HepG2 (cell line): Measurements from ENCODE around the gene C2. TPM values are rescaled to one million over a fixed set of nuclear protein-coding genes. Genes with fewer than 3 reads are reported as not detected.

Experiments
- ETV6 ChIP-seq: sonication (generic); formaldehyde crosslinking; conservative IDR thresholded peaks from 2 replicates; pipeline ENCODE4 v1.4.0; 2020; ENCODE audit warnings: missing genetic modification reagents
- HNF4G ChIP-seq, 2 experiments: sonication (generic) in 1 of 2; formaldehyde crosslinking in 1 of 2; IDR thresholded peaks; 2 replicates each; pipeline versions ENCODE4 v1.4.0 to v1.6.1; 2011 to 2020; ENCODE audit warnings: borderline replicate concordance in 2 of 2, low read depth in 2 of 2, mild to moderate bottlenecking in 2 of 2, low read length in 1 of 2, missing genetic modification reagents in 1 of 2, moderate library complexity in 1 of 2
- HNRNPK ChIP-seq: fragments of 200-400 bp; formaldehyde crosslinking; IDR thresholded peaks from 2 replicates; pipeline ENCODE4 v1.6.1; 2018; ENCODE audit warnings: low read length, low read depth, moderate library complexity, mild to moderate bottlenecking; ENCODE audit not compliant: poor library complexity, severe bottlenecking
- HNRNPLL ChIP-seq: fragments of 200-400 bp; formaldehyde crosslinking; IDR thresholded peaks from 2 replicates; pipeline ENCODE4 v1.6.1; 2017; ENCODE audit warnings: mild to moderate bottlenecking, low read depth, low read length; ENCODE audit not compliant: poor library complexity, severe bottlenecking
- JUND ChIP-seq: sonication (generic); formaldehyde crosslinking; IDR thresholded peaks from 2 replicates; pipeline ENCODE4 v1.8.0; 2022; ENCODE audit warnings: mild to moderate bottlenecking, missing genetic modification reagents
- MLLT10 ChIP-seq: sonication (generic); formaldehyde crosslinking; IDR thresholded peaks from 2 replicates; pipeline ENCODE4 v1.4.0; 2020; ENCODE audit warnings: missing genetic modification reagents
- MXI1 ChIP-seq: IDR thresholded peaks from 3 replicates; pipeline ENCODE4 v1.6.1; 2012; ENCODE audit warnings: low read depth, low read length, inconsistent platforms, borderline replicate concordance
- ZNF331 ChIP-seq: sonication (generic); formaldehyde crosslinking; IDR thresholded peaks from 2 replicates; pipeline ENCODE4 v1.4.0; 2020; ENCODE audit warnings: missing genetic modification reagents
- ZNF33B ChIP-seq: sonication (generic); formaldehyde crosslinking; IDR thresholded peaks from 2 replicates; pipeline ENCODE4 v1.5.1; 2020; ENCODE audit warnings: mild to moderate bottlenecking, missing genetic modification reagents
- ZNF563 ChIP-seq: sonication (generic); formaldehyde crosslinking; IDR thresholded peaks from 2 replicates; pipeline ENCODE4 v1.8.0; 2022; ENCODE audit warnings: mild to moderate bottlenecking, moderate library complexity, missing genetic modification reagents
- polyA plus RNA-seq, 8 experiments: library from polyadenylated mRNA; depleted of rRNA in 3 of 8; stranded (reverse) in 7 of 8; unstranded in 1 of 8; fragments of >200 nt; fragmentation: Illumina TruSeq in 4 of 8; extraction: Trizol in 4 of 8; gene quantifications; 2 replicates each; pipeline versions ENCODE4 v1.2.1 to v1.2.3, GENCODE V29; 2011 to 2016; ENCODE audit warnings: low read depth in 4 of 8, missing spikeins in 1 of 8, mixed read lengths in 1 of 8; ENCODE audit not compliant: insufficient read depth in 1 of 8
- total RNA-seq, 5 experiments: library from RNA; depleted of rRNA; stranded (reverse); fragments of >200 nt; fragmentation: Illumina TruSeq; extraction: Trizol; gene quantifications; 2 replicates each; pipeline ENCODE4 v1.2.3, GENCODE V29; 2016; ENCODE audit warnings: low read depth in 1 of 5
- TF ChIP-seq, protein P1 (sequence below): sonication (generic); formaldehyde crosslinking; IDR thresholded peaks from 2 replicates; pipeline ENCODE4 v1.4.0; 2020; ENCODE audit warnings: mild to moderate bottlenecking, missing genetic modification reagents, borderline replicate concordance
- TF ChIP-seq, protein P2 (sequence below): sonication (generic); formaldehyde crosslinking; IDR thresholded peaks from 2 replicates; pipeline ENCODE4 v1.5.0; 2020; ENCODE audit warnings: mild to moderate bottlenecking, missing genetic modification reagents
- TF ChIP-seq, protein P3 (sequence below): sonication (generic); formaldehyde crosslinking; IDR thresholded peaks from 2 replicates; pipeline ENCODE4 v1.8.0; 2022; ENCODE audit warnings: missing genetic modification reagents, mild to moderate bottlenecking, moderate library complexity, borderline replicate concordance

The C2 gene
- total and polyA plus RNA-seq, 2 of the 13 experiments (the other 11 are each of a cell fraction or from before 2014, with no cell fraction given), result 165 to 307 TPM

DNA sequence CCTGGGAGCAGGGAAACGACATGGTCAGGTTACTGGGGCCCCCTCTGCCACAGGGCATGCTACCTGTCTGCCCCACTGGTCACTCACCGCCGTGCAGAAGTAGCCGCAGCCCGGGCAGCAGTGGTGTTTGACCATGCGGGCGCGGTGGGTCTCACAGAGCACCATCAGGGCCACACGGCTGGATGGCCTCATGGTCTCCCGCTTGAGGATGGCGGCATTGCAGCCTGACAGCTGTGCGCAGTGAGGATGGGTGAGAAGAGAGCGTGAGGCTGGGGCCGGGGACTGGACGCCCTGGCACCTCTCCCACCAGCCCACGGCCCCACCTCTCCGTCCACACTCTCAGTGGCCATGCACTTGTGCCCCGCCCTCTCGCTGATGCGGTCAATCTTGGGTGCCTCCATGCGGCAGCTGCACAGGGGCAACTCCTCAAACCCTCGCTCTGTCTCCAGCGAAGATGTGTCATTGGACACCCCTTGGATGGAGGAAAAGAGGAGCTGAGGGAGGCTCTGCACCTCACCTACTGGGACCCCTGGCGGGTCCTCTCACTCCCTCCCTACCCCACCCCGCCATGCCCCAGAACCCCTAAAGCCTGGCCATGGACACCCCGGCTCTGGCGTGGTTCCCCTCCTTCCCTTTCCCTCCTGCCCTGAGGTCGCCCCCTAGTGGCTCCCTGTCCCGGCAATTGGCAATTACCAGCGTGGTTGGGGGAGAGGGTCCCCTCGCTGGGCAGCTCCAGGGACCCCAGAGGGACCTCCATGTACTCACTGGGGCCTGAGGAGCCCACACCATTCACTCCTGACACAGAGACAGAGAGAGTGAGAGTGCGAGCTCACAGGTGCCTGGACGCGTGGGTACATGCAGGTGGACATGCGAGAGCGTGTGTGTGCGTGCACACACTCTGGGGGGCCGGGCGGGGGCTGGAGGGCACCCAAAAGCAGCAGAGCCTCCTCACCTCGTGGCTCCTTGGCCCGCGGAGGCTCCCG lies 39.0 kb upstream of the C2 start (continued):
- TF ChIP-seq, protein P1, sequence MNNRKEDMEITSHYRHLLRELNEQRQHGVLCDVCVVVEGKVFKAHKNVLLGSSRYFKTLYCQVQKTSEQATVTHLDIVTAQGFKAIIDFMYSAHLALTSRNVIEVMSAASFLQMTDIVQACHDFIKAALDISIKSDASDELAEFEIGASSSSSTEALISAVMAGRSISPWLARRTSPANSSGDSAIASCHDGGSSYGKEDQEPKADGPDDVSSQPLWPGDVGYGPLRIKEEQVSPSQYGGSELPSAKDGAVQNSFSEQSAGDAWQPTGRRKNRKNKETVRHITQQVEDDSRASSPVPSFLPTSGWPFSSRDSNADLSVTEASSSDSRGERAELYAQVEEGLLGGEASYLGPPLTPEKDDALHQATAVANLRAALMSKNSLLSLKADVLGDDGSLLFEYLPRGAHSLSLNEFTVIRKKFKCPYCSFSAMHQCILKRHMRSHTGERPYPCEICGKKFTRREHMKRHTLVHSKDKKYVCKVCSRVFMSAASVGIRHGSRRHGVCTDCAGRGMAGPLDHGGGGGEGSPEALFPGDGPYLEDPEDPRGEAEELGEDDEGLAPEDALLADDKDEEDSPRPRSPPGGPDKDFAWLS, result no peak
- TF ChIP-seq MLLT10, result no peak
- TF ChIP-seq, protein P2, sequence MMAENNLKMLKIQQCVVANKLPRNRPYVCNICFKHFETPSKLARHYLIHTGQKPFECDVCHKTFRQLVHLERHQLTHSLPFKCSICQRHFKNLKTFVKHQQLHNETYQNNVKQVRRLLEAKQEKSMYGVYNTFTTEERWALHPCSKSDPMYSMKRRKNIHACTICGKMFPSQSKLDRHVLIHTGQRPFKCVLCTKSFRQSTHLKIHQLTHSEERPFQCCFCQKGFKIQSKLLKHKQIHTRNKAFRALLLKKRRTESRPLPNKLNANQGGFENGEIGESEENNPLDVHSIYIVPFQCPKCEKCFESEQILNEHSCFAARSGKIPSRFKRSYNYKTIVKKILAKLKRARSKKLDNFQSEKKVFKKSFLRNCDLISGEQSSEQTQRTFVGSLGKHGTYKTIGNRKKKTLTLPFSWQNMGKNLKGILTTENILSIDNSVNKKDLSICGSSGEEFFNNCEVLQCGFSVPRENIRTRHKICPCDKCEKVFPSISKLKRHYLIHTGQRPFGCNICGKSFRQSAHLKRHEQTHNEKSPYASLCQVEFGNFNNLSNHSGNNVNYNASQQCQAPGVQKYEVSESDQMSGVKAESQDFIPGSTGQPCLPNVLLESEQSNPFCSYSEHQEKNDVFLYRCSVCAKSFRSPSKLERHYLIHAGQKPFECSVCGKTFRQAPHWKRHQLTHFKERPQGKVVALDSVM (CRISPR knock-in tag), result no peak
- TF ChIP-seq JUND, result no peak
- TF ChIP-seq, protein P3, sequence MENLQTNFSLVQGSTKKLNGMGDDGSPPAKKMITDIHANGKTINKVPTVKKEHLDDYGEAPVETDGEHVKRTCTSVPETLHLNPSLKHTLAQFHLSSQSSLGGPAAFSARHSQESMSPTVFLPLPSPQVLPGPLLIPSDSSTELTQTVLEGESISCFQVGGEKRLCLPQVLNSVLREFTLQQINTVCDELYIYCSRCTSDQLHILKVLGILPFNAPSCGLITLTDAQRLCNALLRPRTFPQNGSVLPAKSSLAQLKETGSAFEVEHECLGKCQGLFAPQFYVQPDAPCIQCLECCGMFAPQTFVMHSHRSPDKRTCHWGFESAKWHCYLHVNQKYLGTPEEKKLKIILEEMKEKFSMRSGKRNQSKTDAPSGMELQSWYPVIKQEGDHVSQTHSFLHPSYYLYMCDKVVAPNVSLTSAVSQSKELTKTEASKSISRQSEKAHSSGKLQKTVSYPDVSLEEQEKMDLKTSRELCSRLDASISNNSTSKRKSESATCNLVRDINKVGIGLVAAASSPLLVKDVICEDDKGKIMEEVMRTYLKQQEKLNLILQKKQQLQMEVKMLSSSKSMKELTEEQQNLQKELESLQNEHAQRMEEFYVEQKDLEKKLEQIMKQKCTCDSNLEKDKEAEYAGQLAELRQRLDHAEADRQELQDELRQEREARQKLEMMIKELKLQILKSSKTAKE (CRISPR knock-in tag), result peak; percentile 62; the same call in 1 of the 2 replicates
- TF ChIP-seq HNRNPLL, result peak; percentile 22
- no peak for TF ChIP-seq ZNF331 (CRISPR knock-in tag)
- no peak for TF ChIP-seq ZNF563
- TF ChIP-seq ZNF33B (CRISPR knock-in tag), result no peak
- no peak for TF ChIP-seq MXI1
- TF ChIP-seq ETV6 (CRISPR knock-in tag), result no peak
- no peak for TF ChIP-seq HNRNPK
- TF ChIP-seq HNF4G (IDR thresholded peaks at IDR 0.05; ENCODE audit: borderline replicate concordance, low read depth, low read length), result no peak
- TF ChIP-seq HNF4G (CRISPR knock-in tag; IDR thresholded peaks at IDR 0.05; ENCODE audit: borderline replicate concordance, low read depth), result 0 out of 2 replicates have a peak, but pooled peaks have one; percentile 39
